ENCODE results near the gene RESF1.

DNA sequence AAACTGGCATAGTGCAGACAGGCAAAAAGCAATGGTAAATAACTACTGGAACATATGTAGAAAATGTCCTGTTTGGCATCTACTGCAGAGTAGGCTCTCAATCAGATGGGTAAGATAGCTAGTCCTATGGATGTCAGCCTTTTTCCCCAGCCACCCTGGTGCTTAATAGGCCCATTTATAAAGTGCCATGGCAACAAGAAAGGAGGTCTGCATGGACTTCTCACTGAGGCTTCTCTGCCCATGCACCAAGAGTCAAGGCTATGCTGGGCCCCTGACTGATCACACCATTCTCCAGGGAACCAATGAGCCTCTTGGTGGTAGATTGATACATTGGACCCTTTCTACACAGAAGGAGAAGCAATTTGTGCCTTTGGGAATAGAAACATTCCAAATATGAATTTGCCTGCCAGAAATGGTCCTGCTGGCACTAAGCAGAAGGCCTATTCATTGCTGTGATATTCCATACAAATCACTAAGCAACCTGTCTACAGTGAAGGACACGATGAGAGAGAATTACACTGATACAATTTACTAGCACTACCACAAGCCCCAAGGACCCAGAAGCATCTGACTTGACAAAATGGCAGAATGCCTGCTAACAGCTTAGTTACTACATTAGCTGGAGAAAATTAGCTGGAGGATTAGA is 43.8 kb downstream of the RESF1 start:
- TF ChIP-seq, protein P1, sequence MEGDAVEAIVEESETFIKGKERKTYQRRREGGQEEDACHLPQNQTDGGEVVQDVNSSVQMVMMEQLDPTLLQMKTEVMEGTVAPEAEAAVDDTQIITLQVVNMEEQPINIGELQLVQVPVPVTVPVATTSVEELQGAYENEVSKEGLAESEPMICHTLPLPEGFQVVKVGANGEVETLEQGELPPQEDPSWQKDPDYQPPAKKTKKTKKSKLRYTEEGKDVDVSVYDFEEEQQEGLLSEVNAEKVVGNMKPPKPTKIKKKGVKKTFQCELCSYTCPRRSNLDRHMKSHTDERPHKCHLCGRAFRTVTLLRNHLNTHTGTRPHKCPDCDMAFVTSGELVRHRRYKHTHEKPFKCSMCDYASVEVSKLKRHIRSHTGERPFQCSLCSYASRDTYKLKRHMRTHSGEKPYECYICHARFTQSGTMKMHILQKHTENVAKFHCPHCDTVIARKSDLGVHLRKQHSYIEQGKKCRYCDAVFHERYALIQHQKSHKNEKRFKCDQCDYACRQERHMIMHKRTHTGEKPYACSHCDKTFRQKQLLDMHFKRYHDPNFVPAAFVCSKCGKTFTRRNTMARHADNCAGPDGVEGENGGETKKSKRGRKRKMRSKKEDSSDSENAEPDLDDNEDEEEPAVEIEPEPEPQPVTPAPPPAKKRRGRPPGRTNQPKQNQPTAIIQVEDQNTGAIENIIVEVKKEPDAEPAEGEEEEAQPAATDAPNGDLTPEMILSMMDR (conservative IDR thresholded peaks at IDR 0.05 in 1 of 2, IDR thresholded peaks at IDR 0.05 in 1 of 2; ENCODE audit: low read depth in 1 of 2, low read length in 2 of 2): no peak
- TF ChIP-seq EZH2 (IDR thresholded peaks at IDR 0.05; ENCODE audit: low read length, missing control alignments): no peak

Measured in fibroblast of lung (primary cell).